Brain microvascular endothelial cell (primary cell): Measurements from ENCODE around the gene FLNA.
"Not testable (repeated sequence)": the region's sequence is repeated elsewhere in the genome, so short reads cannot be mapped to it uniquely, and the experiment has no call there.

ENCODE experiments used
- DNase-seq: peaks from one replicate; pipeline ENCODE4 v3.0.0-alpha.2; 2020
- H3K27ac ChIP-seq: fragments of 250-450 bp; sonication (Bioruptor Pico); 2 replicates; pipeline ENCODE4 v1.5.1; 2020; ENCODE audit warnings: mild to moderate bottlenecking, moderate library complexity
- H3K27me3 ChIP-seq: fragments of 250-450 bp; sonication (Bioruptor Pico); replicated peaks from 2 replicates; pipeline ENCODE4 v1.5.1; 2020; ENCODE audit warnings: mild to moderate bottlenecking
- H3K36me3 ChIP-seq: fragments of 250-450 bp; sonication (Bioruptor Pico); replicated peaks from 2 replicates; pipeline ENCODE4 v1.5.1; 2020; ENCODE audit warnings: mild to moderate bottlenecking
- H3K4me3 ChIP-seq: 2 replicates; pipeline ENCODE4 v1.5.1; 2011; ENCODE audit warnings: low read depth, mild to moderate bottlenecking, control low read depth, low read length, moderate library complexity
- CTCF ChIP-seq: IDR thresholded peaks from 2 replicates; pipeline ENCODE4 v1.5.1; 2011; ENCODE audit warnings: low read depth, mild to moderate bottlenecking, moderate library complexity, low read length, control low read depth, inconsistent platforms; ENCODE audit errors: missing control alignments
- in situ Hi-C: cut with HindIII; loops from 2 replicates; pipeline ENCODE4 v1.10.0; 2017; ENCODE audit warnings: low sequenced_read_pairs, low pct_ligation_motif_present

FLNA gene

GRCh38 chrX:154396973-154397887 is 22.8 kb upstream of the FLNA start:
- no peak for TF ChIP-seq CTCF
- in situ Hi-C loops = no loop called here
- Histone ChIP-seq H3K4me3 (peak overlapping the region; percentile 57), H3K27ac (peak overlapping the region; percentile 99), H3K36me3 (peaks cover 31% of the 10 kb centered on the region), H3K27me3 (no peaks in the 10 kb centered on the region)
- DNase-seq = no peak

DNA sequence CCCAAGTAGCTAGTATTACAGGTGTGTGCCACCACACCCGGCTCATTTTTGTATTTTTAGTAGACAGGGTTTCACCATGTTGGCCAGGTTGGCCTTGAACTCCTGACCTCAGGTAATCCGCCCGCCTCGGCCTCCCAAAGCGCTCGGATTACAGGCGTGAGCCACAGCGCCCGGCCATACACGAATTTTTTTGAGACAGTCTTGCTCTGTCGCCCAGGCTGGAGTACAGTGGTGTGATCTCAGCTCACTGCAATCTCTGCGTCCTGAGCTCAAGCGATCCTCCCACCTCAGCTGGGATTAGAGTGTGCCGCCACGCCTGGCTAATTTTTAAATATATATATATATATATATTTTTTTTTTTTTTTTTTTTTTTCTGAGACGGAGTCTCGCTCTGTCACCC is 21.9 kb upstream of the FLNA start:
- H3K27ac ChIP-seq, H3K4me3 ChIP-seq, DNase-seq, in situ Hi-C loops, H3K27me3 ChIP-seq: not testable (repeated sequence)
- H3K36me3 ChIP-seq = peaks cover 30% of the 10 kb centered on the region

DNA sequence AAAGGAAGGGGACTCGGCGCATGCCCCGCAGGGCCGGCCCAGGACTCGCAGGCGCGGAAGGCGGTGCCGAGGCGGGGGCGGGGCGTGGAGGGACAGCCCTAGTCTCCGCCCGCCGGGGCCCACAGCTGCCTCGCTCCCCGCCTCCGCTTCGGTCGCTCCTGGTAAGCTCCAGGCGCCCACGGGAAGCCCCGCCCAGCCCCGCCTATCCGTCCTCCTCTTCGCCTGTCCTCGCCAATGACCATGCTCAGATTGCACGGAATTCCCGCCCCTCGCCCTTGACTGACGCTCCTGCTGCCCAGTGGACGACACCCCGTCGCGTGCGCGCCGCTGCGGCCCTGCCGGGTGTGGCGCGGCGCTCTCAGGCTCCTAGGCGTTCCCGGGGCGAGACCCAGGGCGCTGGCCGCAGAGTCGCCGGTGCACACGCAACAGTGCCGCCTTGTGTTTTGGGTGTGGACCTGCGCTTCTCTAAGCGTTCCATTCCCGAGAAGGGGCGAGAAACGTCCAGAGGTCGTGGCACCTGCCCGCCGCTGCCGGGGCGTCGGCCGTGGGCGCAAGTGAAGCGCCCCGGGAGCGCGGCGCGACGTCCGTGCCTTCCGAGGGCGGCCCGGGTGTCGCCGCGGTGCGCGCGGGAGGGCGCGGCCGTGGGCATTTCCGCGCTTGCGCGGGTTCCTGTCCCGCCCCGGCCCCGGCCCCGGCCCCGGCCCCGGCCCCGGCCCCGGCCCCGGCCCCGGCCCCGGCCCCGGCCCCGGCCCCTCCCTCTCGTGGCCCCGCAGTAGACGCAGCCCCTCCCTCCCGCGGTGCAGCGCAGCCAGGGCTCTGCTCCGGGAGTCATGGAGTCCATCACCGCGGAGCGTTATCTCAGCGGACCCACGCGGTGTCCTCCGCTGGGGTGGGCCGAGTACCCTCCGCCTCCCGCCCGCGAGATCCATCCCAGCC is 15.6 kb upstream of the FLNA start:
- H3K27ac ChIP-seq, H3K27me3 ChIP-seq, in situ Hi-C loops, H3K36me3 ChIP-seq, DNase-seq: not testable (repeated sequence)
- H3K4me3 ChIP-seq = peak overlapping the region; percentile 27

GRCh38 chrX:154388649-154389048 is 14.2 kb upstream of the FLNA start:
- in situ Hi-C loops, DNase-seq, H3K27me3 ChIP-seq, H3K27ac ChIP-seq, H3K36me3 ChIP-seq, H3K4me3 ChIP-seq: not testable (repeated sequence)

DNA sequence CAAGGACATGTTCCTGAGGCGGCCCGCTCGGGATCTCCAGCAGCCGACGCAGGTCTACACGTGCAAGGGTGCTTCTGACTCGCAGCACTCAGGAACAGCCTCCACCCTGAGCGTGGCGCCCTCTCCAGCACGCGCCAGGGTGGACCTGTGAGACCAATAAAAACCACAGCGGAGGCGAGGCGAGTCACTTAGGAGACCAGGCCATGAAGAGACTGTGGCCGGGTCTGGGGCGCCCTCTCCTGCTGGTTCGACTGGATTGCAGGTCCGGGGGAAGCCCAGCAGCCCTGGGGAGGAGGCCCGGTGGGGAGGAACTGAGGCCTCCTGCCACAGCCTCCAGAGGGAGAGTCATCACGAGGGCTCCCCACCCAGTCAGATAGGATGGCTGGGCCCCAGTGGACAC is 13.7 kb upstream of the FLNA start:
- H3K27me3 ChIP-seq, H3K27ac ChIP-seq, H3K36me3 ChIP-seq, DNase-seq, in situ Hi-C loops, H3K4me3 ChIP-seq: not testable (repeated sequence)

- Histone ChIP-seq H3K36me3 (no peaks in the 10 kb centered on the region), H3K27ac (no peak overlapping the region), H3K27me3 (no peaks in the 10 kb centered on the region), H3K4me3 (no peak overlapping the region)
- DNase-seq = no peak
- in situ Hi-C loops = no loop called here
- TF ChIP-seq CTCF = peak; percentile 61
Observed at GRCh38 chrX:154384284-154384892, 10.0 kb upstream of the FLNA start.

GRCh38 chrX:154383359-154384283 is 9.2 kb upstream of the FLNA start:
- no peak for DNase-seq
- in situ Hi-C loops = no loop called here
- no peak overlapping the region for H3K4me3 ChIP-seq
- H3K27me3 ChIP-seq = no peaks in the 10 kb centered on the region
- no peak overlapping the region for H3K27ac ChIP-seq
- no peak for TF ChIP-seq CTCF
- H3K36me3 ChIP-seq = no peaks in the 10 kb centered on the region
